ENCODE results near the gene ZNRF3.

- no peak for TF ChIP-seq CTCF (conservative IDR thresholded peaks at IDR 0.05 in 1 of 2, IDR thresholded peaks at IDR 0.05 in 1 of 2; ENCODE audit: extremely low read depth in 1 of 2, insufficient read depth in 1 of 2, low read depth in 1 of 2, low read length in 2 of 2)
- TF ChIP-seq EZH2 (IDR thresholded peaks at IDR 0.05; ENCODE audit: borderline replicate concordance, low read length): no peak
Measured at GRCh38 chr22:29069463-29069862, 186.1 kb downstream of the ZNRF3 start.
